ENCODE measurements around the gene C13orf46.

Gene C13orf46

DNA sequence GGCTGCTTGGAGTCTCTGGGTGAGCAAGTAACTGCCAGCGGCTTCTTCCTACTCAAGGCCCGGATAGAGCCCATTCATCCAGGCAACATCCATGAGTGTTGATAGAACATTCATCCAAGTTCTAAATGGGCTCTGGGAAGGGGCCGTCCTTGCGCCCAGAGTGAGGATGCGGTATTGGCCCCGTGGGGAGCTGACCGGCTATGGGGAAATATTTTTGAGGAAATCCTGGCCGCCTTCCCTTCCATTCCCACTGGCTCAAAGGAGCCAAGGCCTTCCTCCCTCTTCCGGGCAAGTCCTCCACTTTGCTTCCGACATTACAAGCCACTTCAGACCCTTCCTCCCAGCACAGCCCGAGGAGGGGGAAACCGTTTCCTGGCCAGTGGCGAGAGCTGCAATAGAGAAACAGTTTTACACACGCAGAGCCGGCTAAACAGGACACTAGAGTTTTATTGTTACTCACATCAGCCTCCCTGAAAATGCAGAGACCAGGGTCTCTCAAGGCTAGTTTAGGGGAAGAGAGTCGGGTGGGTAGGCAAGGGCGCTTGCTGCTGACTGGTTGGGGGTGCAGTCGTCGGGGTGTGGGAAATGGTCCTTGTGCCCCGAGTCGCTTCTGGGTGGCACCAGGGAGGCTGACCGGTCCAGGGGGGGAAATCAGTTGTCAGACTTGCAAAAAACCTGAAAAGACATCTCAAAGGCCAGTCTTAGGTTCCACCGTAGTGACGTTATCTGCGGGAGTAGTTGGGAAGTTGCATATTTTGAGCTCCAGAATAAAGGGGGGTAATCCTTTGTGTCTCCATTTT lies 37.5 kb downstream of the C13orf46 start:
- no peak for DNase-seq

DNA sequence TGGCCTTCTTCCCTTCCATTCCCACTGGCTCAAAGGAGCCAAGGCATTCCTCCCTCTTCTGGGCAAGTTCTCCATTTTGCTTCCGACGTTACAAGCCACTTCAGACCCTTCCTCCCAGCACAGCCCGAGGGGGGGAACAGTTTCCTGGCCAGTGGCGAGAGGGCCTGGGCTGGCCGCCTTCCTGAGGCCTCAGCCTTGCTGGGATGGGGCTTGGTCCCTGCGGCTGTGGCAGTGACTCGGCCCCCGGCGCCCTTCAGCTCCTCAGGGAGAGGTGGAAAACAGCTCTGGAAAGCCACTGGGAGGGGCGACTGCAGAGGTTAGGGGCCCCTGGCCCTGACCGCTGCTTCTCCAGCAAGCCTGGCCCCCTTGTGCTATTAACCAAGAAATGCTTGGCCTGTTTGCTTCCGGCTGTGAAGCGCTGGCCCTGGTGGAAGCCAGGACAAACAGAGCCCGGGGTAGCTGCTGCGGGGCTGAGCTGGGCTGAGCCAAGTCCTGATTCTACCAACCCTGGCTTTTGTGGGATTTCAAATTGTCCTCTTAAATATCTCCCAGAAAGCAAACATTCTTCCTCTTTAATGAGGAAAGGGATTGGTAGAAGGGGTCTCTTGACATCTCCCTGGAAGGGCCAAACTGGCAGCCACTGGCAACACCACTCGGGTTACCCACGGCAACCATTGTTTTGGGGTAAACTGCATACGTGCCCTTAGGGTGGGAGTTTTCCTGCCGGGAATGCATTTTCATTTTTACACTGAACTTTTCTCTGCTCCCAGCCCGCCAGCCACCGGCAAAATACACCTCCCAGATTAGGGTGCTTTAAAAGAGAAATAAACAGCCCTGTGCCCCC lies 38.7 kb downstream of the C13orf46 start:
- DNase-seq: peak; percentile 93

DNA sequence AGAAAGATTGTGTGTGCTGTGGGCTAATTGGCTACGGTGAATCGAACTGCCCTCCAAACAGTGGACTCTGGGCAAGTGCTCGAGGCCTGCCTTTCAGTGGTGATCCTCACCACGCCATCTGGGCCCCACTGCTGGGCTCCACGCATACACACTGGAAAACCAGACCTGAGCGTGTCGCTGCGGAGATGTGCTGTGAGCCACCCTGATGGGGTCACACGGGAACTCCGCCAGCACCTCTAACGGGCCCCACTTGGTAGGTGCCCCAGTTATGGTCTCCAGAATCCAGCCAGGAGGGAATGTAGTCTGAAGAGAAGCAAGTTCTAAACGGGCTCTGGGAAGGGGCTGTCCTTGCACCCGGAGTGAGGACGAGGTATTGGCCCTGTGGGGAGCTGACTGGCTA lies 39.3 kb downstream of the C13orf46 start:
- no peak for DNase-seq

DNA sequence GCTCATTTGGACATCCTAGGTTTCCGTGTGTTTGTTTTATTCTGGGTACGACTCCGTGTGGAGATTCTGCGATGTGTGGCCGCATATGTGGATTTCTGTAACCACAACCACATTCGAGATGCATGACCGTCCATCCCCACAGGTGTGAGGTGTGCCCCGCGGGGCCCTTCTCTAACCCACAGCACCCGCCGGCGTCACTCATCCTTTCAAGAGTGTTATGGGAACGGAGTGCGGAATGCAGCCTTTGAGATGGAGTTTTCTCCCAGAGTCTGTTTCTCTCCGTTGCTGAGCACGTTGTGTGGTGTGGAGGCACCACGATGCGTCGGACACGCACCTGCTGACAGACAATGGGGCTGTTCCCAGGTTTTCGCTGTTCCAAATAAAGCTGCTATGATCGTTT lies 40.0 kb downstream of the C13orf46 start:
- no peak for DNase-seq

DNA sequence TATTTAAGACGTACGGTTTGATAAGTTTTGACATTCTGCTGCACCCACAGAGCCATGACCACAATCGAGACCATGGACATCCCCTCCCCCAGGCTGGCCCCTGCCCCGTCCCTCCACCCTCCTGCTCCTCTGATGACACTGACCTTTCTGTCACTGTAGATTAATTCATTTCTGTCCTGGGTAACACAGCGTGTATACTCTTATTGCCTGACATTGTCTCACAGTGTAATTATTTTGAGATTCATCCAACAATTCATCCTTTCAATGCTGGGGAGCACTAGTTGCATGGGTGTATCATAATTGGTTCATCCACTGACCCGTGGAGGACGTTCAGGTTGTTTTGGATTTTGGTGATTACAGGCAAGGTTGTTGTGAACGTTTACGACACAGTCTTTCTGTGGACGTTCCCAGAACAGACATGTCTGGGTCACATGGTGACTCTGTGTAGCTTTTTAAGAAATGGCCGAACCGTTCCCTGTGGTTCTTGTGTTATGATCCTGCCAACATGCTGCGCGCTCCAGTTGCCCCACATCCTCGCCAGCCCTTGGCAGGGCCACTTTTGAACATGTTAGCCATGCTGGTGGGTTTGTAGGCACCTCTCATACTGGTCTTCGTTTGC lies 41.9 kb downstream of the C13orf46 start:
- DNase-seq: no peak

DNA sequence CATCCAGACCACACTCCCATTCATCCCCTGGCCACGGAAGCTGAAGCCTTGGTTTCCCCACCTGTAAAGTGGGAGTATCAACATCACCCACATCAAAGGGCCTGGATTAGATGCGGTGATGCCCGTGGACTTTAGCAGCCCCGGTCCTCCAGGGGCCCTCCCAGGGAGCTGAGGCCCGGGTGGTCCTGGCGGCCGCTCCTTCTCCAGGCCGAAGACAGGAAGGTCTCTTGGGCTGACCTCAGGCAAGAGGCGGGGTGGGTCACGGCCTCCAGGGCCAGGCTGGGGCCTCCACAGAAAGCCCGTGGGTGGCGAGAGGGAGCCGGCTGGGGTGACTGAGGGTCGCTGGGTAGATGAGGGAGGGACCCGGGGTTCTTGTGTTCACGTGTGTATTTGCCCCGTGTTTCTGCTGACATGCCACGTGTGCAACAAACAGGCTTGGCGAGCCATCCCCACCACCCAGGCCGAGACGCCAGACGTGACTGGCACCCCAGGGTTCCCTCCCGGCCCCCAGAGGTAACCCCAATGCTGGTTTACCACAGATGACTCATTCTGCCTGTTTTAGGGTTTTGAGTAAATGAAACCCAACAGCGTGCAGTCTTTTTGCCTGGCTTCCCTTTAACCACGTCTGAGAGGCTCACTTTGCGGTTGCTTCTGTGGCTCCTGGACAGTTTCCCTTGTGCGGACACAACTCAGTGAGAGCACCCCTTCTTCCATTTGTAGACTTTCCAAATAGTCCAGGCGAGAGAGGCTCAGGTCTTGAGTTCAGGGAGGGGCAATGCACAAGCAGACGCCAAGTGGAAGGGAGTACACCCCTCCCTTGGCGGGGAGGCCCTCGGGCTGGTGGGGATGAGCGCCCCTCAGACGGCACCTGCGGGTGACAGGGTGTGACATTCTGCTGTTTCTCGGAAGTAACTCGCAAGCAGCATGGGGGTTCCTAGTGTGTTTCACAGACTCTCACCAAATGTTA lies 42.9 kb downstream of the C13orf46 start:
- no peak for DNase-seq

DNA sequence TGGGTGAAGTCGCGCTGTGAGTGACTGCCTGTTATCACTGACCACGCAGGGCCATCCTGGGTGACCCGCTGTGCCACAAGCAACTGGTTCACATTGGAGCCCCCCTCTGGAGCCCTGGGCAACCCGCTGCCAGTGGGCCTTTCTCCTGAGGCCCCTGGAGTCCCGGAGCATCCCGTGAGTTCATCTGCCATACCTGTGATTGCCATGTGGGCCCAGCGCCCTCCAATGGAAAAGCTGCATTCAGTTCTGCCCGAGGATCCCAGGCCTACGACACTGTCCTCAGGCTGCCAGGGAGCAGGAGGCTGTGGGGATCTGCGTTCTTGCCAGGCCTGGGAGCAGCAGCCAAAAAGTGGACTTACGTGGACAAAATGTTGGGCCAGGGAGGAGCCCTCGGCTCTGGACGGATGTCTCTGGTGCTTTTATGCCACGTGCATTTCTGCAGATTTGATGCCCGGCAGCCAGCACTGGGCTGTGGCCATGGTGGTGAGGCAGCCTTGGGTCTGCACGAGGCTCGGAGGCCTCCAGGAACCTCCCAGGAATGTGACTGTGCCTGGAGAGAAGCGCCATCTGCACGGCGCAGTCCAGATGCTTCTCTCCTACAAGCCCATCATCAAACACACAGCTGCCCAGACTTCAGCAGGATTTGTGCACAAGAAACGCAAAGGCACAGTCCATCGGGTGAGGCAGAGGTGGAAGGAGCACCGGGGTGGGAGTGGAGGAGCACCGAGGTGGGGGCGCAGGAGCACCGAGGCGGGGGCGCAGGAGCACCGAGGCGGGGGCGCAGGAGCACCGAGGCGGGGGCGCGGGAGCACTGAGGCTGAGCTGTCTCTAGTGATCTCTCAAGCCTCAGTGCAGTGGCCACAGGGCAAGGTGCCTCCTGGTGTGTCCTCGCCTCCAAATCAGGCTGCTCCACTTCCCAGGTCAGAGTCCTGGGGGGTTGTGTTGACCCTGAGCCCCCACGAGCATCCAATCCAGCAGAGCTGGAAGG lies 44.0 kb downstream of the C13orf46 start:
- no peak for DNase-seq

DNA sequence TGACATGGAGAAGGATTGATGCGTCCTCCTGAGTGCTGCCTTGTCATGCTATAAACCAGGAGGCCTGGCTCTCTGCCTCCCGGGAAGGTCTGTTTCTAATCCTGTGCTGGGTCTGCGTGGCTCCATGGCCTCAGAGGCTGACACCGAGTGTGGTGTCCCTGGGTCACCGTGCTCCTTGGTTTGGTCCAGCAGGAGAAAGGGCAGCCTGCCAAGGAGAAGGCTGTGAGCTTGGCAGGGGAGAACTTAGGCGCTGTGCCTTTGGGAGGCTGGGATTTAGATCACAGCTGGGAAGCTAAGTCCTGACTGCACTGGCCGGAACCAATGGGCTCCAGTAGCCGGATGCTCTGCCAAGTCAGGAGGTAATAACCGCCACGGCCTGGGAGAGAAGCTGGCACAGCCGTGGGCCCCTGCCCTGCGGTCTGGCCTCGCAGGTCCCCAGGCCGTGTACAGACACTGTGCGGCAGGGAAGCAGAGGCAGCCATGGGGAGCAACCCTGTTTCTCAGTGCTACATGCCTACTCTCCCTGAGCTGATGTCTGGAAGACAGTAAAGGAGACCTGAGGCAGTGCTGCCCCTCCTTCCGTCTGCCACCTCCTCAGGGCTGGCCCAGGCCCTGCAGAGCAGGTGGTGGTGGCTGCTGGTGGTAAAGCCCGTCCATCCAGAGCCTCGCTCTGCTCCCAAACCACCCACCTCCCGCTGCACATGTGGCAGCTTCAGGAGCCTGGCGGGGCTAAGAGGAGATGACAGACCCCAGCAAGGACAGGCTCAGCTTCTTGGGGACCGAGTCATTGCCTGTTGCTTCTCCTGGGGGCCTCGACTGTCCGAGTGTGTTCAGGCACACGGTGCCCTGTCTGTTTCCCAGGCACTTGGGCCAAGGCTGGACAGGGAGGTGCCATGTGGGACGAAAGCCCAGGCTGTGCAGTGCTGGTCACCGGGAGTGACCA lies 44.9 kb downstream of the C13orf46 start:
- DNase-seq: peak; percentile 70

DNA sequence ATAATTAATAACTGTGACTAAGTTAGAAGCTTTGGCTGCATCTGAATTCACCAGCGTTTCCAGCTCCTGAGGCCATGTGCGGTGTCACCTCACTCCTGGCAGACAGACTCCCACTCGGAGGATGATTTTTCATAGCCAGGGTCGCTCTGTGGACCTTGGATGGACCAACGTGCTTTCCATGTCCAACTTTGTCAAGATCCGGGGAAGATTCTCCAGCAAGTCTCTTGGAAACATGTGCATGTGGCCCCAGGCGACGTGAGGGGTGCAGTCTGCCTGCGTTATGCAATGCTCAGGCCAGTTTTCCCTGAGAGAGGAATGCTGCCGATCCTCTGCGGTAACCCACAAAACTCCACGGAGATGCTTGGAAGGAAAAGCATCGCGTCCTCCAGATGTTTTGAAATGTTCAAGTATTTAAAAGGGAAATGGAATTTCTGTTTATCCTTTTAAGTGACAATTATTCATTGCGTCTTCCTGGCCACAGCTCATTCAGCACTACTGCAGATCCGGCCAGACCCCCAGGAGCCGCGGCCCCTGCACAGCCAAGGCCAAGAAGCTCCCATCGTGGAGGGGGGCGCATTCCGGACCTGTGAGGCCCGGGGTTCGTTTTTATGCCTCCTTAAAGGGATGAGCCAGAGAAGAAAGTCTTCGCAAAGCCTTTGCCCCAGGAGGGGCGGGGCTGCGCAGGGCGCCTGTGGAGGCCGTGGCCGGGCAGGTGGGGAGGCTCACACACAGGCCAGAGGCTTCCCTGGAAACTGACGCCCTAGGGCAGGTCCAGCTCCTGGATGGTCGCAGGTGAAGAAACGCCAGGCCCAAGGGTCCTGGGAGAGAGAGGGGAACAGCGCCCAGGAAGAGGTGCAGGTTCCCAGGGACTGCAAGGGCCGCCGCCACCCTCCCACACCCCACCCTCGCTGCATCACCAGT lies 46.0 kb downstream of the C13orf46 start:
- DNase-seq: no peak

DNA sequence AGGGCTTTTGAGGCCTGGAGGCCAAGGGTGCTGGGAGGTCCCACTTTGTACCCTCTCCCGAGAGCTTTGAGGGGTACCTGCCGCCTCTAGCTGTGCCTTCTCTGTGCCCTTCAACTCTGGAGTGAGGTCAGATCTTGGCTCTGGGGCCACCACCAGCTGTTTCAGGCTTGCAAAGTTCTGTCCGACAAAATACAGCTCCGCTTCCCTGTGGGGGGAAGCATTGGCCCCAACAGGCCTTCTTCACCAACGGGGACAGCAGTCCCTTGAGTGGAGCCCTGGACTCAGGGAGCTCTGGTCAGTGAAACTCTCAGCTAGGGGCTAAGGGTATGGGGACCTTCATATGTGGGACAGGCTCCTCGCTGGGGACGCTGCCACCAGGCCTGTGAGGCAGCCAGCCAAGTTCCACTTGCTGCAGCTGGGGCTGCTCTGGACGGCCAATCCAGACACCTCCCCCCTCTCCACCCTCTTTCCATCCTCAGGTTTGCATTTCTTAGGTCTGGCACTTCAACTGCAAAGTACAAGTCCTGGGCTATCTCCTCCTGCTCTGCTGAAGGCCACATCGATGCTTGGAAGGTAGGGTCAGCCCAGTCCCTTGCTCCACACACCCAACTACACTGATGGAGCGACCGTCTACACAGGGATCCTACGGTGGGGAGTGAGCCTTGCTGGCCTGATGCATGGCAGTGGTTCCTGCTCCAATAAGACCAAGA lies 46.8 kb downstream of the C13orf46 start:
- DNase-seq: no peak

DNA sequence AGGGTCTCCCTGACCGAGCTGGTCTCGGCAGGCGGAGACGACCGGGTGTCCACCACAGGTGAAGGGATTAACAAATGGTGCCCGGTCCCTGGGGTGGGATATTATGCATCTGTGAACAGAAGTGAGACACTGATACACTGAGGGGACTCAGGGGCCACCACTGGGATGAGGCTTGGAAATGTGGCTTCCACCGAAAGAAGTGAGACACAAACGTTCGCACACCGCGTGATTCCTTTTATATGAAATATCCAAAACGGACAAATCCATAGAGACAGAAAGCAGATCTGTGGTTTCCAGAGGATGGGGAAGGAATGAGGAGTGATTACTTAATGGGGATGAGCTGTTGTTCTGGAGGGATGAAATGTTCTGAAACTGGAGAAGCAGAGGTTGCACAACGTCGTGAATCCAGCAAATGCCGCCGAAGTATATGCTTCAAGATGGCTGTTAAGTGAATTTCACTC lies 47.5 kb downstream of the C13orf46 start:
- DNase-seq: no peak

DNA sequence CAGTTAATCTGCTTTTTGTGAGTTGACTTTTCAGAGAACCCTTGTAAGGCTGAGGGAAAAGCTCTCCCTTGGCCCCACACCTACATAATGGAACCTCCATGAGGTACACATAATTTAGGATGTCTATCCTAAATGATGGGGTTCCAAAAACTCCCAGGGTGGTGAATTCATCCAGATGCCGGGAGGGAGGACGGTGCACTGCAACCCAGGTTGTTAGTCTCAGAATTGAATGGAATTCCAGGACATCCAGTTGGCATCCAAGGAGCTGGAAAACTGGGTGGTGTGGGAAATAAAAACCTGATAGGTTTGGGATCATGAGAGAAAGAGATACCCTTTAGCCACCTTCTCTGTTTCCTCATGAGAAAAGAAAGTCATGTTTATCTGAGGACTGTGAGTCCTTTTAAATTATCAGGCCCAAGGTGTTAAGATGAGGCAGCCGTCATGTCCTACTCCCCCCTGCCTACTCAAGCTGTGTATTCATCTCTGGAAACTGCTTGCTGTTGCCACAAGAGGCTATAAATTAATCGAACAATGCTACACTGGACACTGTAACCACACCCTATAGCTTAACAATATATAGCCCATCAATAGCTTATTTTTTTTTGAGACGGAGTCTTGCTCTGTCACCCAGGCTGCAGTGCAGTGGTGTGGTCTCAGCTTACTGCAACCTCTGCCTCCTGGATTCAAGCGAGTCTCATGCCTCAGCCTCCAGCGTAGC lies 49.5 kb downstream of the C13orf46 start:
- no peak for DNase-seq

DNA sequence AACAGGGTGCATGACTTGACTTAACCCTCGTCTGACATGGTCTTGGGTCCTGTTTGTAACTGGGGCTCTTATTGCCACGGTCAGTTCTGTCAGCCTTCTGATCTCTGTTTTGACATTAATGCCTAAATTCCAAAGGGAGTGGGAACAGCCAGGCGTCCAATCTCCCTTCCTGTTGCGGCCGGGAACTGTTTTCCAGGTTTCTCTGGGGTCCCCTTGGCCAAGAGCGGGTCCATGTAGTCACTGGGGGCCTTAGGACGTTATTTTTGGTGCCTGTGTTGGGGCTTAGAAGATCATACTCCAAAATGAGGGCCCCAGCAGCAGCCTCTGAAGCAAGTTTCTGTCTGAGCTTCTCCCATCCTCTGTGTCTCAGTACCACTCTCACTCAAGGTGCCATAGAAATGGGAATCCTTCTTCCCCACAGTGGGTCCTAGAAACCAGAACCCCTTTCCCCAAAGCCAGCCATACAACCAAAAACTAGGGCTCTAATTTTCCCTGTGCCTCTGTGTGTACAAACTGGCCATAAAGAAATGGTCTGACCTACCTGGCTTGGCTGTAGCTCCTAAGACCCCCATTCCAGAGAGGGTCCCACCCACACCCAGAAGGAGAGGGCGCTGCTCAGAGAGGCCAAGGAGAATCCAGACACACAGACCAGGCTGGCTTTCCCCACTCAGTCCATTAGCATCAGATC lies 50.4 kb downstream of the C13orf46 start:
- DNase-seq: no peak

DNA sequence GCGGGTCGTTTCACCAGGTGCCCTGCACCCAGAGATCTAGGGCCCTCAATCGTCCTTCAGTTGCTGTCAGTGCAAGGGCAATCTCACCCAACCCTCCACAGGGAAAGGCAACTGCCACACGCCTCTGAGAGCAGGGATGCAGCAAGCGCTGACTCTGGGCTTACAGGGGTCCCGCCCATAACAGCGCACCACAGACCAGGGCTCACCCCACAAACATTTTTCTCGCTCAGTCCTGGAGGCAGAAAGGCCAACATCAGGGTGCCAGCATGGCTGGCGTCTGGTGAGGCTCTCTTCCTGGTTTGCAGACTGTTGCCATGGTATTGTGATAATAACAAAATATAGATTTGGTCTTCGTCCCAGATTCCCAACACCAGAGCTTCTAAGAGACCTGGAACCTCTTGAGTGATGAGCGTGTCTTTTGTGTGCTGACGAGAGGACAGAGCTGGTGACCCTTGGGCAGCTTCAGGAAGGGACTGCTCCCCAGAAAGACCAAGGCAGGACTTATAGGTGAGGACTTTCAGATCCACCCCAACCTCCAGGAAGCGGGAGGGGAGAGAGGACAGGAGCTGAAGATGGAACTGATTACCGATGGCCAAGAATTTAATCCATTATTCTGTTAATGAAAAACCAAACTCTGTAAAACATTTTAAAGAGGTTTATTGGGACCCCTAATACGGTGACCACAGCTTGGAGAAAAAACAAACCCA lies 51.3 kb downstream of the C13orf46 start:
- no peak for DNase-seq

DNA sequence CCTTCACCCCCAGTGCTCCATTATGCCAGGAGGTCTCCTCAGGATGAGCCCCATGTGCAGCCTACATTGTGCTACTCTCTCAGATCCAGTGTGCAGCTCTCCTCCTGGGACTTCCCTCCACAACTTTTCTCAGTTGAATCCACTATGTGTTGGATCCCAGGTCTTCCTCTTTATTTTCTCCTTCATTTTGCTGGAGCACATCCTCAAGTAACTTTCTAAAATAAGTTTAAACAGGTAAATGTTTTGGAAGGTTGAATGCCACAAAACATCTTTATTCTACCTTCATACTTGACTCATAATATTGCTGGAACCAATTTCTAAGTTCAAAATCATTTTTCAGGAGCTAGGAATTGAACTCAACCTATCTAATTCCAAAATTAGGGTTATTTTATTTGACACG lies 52.1 kb downstream of the C13orf46 start:
- no peak for DNase-seq

DNA sequence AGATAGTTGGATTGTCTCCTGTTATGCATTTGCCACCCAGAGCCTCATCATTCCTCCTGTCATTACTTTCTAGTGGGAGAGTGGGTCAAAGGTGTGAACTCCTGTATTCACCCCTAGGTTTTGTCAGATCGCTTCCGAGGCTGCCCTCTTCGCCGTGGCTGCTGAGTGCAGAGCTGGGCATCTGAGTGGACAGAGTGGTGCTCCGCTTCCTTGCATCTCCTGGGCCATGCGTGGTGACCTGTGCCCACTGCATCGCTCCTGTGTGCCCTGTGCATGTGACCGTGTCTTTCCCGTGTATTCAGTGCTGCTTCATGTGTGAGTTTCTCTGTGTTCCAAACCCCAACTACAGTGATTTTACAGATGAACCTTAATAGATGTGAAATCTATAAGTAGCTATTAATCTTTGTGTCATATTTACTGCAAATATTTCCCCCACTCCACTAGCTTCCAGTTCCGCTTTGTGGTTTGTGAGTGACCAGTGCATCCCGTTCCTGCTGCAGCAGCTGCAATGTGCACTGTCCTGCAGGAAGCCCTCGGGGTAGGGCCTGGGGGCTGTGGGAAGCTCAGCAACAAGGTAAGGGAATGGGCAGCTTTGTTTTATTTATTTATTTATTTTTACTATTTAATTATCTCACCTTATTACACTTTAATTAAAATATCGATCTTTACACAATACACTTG lies 53.1 kb downstream of the C13orf46 start:
- no peak for DNase-seq
